Neural crest cell (in vitro differentiated cells): ENCODE measurements around the gene CFAP221. TPM values are rescaled to one million over a fixed set of nuclear protein-coding genes. Genes with fewer than 3 reads are reported as not detected.

Experiments
- DNase-seq: peaks from one replicate; pipeline ENCODE4 v3.0.0; 2021; ENCODE audit warnings: low read depth, mixed read lengths, low spot score
- H3K27ac Mint-ChIP-seq: one replicate; pipeline ENCODE4 v1.8.0; 2021; ENCODE audit warnings: mild to moderate bottlenecking, mixed read lengths; ENCODE audit not compliant: unreplicated experiment
- H3K27me3 Mint-ChIP-seq: 2 replicates; pipeline ENCODE4 v1.8.0; 2021; ENCODE audit warnings: low read depth, mild to moderate bottlenecking, mixed read lengths
- H3K36me3 Mint-ChIP-seq: 2 replicates; pipeline ENCODE4 v1.8.0; 2021; ENCODE audit warnings: low read depth, mild to moderate bottlenecking, mixed read lengths
- H3K4me1 Mint-ChIP-seq: 2 replicates; pipeline ENCODE4 v1.8.0; 2021; ENCODE audit warnings: mixed read lengths
- H3K4me3 Mint-ChIP-seq: one replicate; pipeline ENCODE4 v1.8.0; 2021; ENCODE audit warnings: mild to moderate bottlenecking, mixed read lengths
- H3K9me3 Mint-ChIP-seq: 2 replicates; pipeline ENCODE4 v1.8.0; 2021; ENCODE audit warnings: mixed read lengths
- total RNA-seq: library from RNA; stranded (reverse); gene quantifications from 2 replicates; pipeline ENCODE4 v1.2.1, GENCODE V29; 2021
- TF ChIP-seq, protein P1 (sequence below): fragments of 200-600 bp; sonication (generic); conservative IDR thresholded peaks from 2 replicates; pipeline ENCODE4 v1.5.0; 2021; ENCODE audit warnings: antibody characterized with exemption, mild to moderate bottlenecking

Gene CFAP221
- total RNA-seq, 1 donor from 2014 or later: 2.0 TPM

DNA sequence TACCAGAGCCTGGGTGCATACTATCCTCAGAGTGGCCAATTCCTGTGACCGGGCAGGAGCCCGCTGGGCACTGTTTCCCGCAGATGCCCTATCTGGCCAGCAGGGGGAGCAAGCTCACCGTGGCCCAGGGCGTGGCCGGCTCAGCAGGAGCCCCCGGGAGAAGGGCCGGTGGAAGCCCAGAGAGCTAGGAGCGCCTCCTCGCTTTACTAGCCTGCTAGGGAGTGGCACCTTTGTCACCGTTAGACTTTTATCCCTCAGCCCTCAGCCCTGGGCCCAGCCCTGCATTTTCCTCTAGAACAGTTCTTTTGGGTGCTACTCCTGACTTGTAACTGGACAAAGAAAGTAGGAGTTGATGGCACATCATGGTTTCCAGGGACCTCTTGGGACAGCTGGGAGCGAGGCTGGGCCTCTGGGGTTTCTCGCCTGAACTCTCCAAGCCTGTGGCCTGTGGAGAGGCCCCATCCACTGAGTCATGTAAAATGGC is 158.7 kb downstream of the CFAP221 start:
- no peaks in the 10 kb centered on the region for H3K27me3 Mint-ChIP-seq
- no peak overlapping the region for H3K27ac Mint-ChIP-seq
- no peak overlapping the region for H3K4me3 Mint-ChIP-seq
- H3K36me3 Mint-ChIP-seq: no peaks in the 10 kb centered on the region
- peak; percentile 82 for DNase-seq
- H3K4me1 Mint-ChIP-seq: peaks cover 34% of the 10 kb centered on the region
- TF ChIP-seq, protein P1, sequence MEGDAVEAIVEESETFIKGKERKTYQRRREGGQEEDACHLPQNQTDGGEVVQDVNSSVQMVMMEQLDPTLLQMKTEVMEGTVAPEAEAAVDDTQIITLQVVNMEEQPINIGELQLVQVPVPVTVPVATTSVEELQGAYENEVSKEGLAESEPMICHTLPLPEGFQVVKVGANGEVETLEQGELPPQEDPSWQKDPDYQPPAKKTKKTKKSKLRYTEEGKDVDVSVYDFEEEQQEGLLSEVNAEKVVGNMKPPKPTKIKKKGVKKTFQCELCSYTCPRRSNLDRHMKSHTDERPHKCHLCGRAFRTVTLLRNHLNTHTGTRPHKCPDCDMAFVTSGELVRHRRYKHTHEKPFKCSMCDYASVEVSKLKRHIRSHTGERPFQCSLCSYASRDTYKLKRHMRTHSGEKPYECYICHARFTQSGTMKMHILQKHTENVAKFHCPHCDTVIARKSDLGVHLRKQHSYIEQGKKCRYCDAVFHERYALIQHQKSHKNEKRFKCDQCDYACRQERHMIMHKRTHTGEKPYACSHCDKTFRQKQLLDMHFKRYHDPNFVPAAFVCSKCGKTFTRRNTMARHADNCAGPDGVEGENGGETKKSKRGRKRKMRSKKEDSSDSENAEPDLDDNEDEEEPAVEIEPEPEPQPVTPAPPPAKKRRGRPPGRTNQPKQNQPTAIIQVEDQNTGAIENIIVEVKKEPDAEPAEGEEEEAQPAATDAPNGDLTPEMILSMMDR: peak; percentile 94
- peaks cover 4% of the 10 kb centered on the region for H3K9me3 Mint-ChIP-seq

DNA sequence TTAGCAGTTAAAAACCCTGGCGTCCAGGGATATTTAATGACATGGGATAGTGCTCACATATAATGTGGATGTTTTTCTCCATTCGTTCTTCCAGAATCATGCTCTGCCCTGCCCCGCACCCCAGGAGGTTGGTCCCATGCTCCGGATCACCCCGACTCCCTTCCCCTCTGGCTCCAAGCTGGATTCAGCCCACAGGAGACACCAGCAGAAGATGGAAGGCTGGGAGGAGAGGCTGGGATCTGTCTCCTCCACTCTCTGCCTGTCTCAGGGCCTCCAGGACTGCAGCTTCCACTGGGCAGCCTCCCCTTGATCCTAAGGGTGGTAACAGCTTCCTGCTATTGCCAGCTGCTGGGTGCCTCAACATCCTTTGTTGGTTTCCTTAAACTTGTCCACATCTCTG is 159.3 kb downstream of the CFAP221 start:
- Mint-ChIP-seq H3K27me3 (no peaks in the 10 kb centered on the region), H3K36me3 (no peaks in the 10 kb centered on the region), H3K9me3 (peaks cover 4% of the 10 kb centered on the region), H3K4me1 (peaks cover 30% of the 10 kb centered on the region), H3K27ac (no peak overlapping the region), H3K4me3 (no peak overlapping the region)
- TF ChIP-seq, protein P1: no peak
- DNase-seq: no peak

DNA sequence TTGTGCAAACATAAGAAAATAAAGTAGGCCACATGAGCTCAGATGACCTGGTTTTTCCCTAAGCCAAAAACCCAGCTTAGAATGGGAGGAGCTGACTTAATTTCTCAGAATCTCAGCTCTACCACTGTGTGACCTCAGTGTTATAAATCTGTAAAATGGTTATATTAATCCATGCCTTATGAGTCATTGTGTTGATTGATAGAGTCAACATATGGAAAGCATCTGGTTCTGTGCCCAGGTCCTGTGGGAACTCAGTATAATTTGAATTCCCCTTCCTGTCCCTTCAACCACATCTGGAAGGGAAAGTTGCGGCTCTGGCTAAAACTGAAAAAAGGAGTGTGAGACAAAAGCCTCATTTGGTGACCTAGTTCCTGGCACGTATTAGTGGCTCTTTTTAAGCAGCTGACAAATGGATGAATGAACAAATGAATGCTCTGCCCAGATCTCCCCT is 160.4 kb downstream of the CFAP221 start:
- Mint-ChIP-seq H3K27me3 (no peaks in the 10 kb centered on the region), H3K36me3 (no peaks in the 10 kb centered on the region), H3K27ac (no peak overlapping the region), H3K4me3 (no peak overlapping the region), H3K9me3 (peaks cover 4% of the 10 kb centered on the region), H3K4me1 (peaks cover 21% of the 10 kb centered on the region)
- TF ChIP-seq, protein P1: no peak
- no peak for DNase-seq

DNA sequence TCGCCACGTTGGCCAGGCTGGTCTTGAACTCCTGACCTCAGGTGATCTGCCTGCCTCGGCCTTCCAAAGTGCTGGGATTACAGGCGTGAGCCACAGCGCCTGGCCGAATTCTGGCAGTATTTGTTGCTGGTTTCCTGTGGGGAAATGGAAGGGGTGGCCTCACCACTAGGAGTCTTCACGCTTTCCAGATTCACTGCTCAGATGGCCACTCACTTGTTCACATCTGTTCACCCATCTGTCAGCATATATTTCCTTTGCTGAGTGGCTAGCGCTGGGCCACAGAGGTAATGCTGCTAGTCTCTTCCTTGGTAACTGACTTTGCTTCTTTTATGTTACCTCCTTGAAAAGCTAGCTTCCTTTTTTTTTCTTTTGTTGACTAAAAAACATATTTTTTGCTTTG is 162.0 kb downstream of the CFAP221 start:
- Mint-ChIP-seq H3K27ac (no peak overlapping the region), H3K36me3 (no peaks in the 10 kb centered on the region), H3K27me3 (no peaks in the 10 kb centered on the region), H3K4me3 (no peak overlapping the region), H3K4me1 (peaks cover 6% of the 10 kb centered on the region), H3K9me3 (peaks cover 4% of the 10 kb centered on the region)
- no peak for DNase-seq
- TF ChIP-seq, protein P1: no peak

Other genes starting within 250 kb of the CFAP221 start
- gene C2orf76, start 177.6 kb upstream of the CFAP221 start, total RNA-seq: 10.6 and 11.6 TPM in 2 replicates
- 222 and 236 TPM in 2 replicates for gene DBI, start 177.5 kb upstream of the CFAP221 start, total RNA-seq
- 4.7 and 5.3 TPM in 2 replicates for gene TMEM37, start 112.6 kb upstream of the CFAP221 start, total RNA-seq
- gene SCTR, start 20.0 kb upstream of the CFAP221 start, total RNA-seq: not detected in 2 replicates
- gene TMEM177, start 134.8 kb downstream of the CFAP221 start, total RNA-seq: 27.7 and 30.9 TPM in 2 replicates
- 39.3 and 46.8 TPM in 2 replicates for gene PTPN4, start 215.5 kb downstream of the CFAP221 start, total RNA-seq